HG03135 (cell line): Measurements from ENCODE around the gene CAMSAP1.
"Not testable (repeated sequence)": the region's sequence is repeated elsewhere in the genome, so short reads cannot be mapped to it uniquely, and the experiment has no call there.

Experiments used
- ATAC-seq: cut with Tn5 transposase; IDR thresholded peaks from one replicate; pipeline ENCODE4 v1.9.1; 2021; ENCODE audit warnings: mild to moderate bottlenecking, moderate library complexity; ENCODE audit not compliant: unreplicated experiment

Gene CAMSAP1

DNA sequence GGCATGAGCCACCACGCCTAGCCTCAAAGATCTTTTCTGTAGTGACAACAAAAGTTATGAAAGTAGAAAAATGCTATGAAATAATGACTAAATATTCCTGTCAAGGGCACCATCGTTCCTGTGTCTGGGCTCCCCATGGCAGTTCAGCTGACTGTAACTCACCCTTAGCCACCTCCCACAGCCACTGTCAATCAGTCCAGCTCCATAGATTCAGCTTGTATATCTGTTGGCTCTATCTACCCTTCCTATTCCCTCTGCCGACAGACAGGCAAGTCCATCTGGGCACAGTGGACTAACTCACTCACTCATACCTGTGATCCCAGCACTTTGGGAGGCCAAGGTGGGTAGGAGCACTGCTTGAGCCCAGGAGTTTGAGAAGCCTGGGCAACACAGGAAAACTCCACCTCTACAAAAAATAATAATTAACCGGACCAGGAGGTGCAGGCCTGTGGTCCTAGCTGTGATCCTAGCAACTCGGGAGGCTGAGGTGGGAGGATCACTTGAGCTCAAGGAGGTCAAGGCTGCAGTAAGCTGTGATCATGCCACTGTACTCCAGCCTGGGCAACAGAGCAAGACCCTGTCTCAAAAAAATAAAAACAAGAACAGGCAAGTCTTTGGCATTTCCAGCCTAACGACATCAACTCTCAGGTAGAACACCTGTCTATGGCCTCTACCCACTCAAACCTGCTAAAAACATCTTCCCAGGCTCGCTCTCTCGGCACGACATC is 6.2 kb downstream of the CAMSAP1 start:
- no peak for ATAC-seq

DNA sequence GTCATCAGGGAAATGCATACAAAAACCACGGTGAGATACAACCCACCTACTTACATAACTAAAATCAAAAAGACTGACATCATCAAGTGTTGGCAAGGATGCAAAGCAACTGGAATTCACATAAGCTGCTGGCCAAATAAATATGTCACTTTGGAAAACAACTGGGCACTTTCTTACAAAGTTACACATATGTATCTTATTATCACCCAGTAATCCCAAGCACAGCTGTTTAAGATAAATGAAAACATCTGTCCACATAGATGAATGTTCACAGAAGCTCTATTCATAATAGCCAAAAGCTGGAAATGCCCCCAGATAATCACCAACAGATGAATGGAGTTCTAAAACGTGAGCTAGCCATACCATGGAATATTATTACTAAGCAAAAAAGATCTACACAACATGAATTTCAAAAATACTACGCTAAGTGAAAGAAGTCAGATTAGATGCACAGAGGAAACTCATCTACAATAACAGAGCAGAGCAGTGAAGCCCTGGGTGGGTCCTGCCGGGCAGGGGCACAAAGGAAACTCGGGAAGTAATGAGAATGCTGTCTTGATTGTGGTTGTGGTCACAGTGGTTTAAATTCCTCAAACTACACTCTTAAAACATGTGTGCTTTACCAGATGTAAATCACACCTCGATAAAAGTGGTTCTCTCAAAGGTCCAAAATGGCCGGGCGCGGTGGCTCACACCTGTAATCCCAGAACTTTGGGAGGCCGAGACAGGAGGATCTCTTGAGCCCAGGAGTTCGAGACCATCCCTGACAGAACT is 8.5 kb downstream of the CAMSAP1 start:
- ATAC-seq: no peak

DNA sequence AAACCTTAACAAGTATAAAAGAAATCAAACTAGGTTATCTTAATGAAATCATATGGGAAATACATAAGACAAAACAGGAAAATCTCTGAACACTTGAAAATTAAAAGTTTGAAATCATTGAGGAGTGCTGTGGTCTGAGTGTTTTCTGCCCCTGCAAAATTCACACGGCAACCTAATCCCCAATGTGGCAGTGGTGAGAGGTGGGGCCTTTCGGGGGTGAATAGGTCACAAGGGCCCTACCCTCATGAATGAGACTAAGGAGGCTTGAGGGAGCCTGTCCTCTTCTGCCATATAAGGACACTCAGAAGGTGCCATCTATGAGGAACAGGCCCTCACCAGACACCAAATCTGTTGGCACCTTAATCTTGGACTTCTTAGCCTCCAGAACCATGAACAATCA is 10.7 kb downstream of the CAMSAP1 start:
- ATAC-seq: no peak

DNA sequence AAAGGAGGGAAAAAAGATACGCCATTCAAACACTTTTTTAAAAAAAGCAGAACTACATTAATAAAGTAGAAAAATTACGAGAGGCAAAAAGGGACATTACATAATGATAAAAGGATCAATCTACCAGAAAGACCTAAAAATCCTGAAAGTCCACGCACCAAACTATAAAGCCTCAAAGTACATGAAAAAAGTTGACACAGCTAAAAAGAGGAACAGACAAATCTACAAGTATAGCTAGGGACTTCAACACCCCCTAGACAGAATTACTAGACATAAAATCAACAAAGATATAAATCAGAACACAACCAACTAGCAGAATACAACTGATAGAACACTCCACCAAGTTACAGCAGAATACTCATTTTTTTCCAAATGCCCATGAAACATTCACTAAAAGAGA is 11.1 kb downstream of the CAMSAP1 start:
- ATAC-seq: no peak

DNA sequence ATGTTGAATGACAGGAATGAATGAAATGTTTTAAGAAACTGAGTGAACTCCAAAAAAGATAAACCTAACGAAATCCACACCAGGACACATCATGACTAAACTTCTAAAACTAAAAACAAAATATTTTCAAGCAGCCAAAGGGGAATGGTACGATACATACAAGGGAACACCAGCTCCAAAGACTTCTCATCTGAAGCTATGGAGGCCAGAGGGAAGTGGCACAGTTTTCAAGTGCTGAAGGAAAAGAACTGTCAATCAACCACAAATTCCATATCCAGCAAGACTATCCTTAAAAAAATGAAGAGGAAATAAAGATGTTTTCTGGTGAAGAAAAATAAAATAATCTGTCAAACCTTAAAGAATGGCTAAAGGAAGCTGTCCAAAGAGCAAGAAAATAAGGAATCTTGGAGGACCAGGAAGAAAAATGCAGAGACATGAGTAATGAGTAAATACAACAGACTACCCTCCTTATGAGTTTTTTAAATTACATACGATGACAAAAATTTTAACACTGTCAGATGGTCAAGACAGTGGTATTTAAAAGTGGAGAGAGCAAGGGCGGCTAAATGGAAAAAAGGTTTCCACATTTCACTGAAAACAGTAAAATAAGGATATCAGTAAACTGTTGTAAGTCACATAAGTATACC is 12.0 kb downstream of the CAMSAP1 start:
- no peak for ATAC-seq

GRCh38 chr9:135893104-135893503 is 14.2 kb downstream of the CAMSAP1 start:
- ATAC-seq: no peak

DNA sequence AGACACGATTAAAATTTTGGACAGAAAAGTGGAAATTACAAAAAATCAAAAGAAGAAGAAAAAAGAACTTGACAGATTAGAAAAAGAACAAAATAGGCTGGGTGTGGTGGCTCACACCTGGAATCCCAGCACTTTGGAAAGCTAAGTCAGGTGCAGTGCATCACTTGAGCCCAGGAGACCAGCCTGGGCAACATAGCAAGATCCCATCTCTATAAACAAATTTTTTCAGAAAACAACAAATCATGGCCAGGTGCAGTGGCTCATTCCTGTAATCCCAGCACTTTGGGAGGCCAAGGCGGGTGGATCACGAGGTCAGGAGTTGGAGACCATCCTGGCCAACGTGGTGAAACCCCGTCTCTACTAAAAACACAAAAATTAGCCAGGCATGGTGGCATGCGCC is 15.0 kb downstream of the CAMSAP1 start:
- ATAC-seq: not testable (repeated sequence)

DNA sequence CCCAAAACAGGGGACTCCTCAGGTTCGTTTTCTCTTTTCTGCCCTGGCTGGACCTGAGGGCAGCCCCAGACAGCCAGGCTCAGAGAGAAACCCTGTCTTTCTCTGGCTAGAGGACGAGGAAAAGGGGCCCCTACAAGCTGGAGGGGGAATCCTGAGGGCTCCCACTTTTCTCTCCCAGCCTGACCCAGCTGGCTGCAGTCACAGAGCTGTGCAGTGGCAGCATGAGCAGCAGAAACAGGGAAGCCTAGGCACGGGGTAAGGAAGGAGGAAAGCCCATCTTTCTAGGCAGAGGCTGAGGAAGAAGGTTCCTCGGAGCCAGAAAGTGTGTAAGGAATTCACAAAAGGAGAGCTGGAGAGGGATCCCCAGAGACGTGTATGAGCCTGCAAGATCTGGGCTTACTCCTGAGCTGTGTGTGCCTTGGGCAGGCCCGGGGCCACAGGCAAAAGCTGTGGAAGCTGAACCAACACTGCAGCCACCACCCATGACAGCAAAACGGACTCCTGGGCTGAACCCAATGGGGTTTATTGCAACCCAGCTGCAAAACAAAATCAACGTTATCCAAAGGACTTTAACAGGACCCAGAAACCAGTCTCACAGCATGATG is 16.2 kb downstream of the CAMSAP1 start:
- no peak for ATAC-seq

GRCh38 chr9:135890190-135891026 is 16.9 kb downstream of the CAMSAP1 start:
- no peak for ATAC-seq

- ATAC-seq: no peak
Observed at GRCh38 chr9:135889564-135890189, 17.7 kb downstream of the CAMSAP1 start.

DNA sequence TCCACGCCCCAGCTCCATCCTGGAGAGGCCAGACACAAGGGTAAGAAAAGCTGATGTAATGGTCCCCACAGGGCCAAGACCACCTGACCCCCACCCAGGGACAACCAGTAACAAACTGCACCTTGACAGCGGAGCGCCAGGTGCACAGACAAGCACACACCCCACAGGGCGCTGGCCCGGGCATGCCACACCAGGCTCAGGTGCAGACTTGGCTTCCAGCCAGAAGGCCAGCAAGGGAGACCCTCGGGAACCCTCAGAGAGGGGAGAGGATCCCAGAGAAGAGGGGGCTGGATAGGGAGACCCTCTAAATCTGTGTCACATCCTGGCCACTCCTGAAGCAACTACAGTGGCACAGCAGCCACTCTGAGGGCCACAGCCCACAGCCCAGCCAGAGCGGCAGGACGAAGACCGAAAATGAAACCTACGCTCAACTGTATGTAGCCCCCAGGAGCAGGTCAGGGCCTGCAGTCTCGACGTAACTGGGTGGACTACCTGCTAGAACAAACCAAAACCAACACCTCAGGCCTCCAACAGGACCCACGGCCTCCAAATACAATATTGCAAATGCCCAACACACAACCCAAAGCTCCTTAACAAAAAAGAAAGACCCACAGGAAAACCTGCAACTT is 18.5 kb downstream of the CAMSAP1 start:
- ATAC-seq: no peak

- ATAC-seq: no peak
Observed at GRCh38 chr9:135888126-135888765, 19.1 kb downstream of the CAMSAP1 start.

GRCh38 chr9:135887585-135888050 is 19.7 kb downstream of the CAMSAP1 start:
- ATAC-seq: peak; percentile 83

DNA sequence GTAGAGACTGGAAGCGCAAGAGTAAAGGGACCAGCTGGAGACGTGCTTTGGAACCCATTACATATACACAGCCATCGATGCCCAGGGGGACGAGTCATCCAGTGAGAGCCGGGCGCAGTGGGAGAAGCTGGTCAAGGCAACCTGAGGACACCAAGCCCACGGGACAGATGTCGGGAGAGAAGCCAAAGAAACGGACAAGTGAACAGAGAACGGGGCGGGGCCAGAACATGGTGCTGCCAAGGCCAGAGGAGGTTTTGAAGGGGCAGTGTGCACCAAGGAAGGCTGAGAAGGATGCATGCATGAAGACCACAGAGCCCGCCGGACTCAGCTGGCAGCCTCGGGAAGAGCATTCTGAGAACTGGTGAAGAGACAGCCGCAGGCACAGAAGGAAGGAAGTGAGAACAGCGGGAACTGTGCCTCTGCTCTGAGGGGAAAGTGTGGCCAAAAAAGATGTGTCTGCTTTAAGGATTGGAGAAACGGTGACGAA is 20.3 kb downstream of the CAMSAP1 start:
- peak; percentile 14 for ATAC-seq

GRCh38 chr9:135886147-135886981 is 21.0 kb downstream of the CAMSAP1 start:
- no peak for ATAC-seq

DNA sequence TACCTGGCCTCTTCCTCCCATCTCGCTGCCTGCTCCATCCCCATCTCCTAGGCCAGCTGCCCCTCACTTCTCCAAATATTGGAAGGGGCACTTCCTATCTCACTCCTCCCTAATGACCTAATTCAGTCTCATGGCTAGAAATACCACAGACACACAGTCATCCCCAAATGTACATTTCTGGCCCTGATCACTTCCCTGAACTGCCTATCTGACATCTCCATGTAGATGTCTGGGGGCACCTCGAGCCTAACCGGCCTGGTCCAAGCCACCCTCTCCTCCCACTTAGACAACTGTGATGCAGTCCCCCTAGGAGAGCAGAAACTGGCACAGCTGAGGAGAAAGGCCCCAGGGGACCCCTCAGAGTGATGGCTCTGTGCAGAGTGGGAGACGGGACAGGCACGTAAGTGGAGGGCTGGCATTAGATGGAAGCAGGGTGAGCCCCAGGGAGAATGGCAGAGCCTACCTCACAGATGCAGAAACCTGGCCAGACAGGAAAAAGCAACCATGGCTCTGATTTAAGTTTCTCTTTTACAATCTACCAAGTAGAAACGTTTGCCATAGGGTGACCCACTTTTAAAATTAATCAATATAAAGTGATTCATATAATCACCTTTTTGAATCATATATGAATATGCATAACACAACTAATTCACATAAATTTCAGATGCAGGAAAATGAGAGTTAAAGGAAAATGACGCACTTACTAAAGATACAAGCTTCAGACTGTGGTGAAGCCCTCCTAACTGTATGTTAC is 22.1 kb downstream of the CAMSAP1 start:
- no peak for ATAC-seq

- ATAC-seq: no peak
Observed at GRCh38 chr9:135884328-135885035, 22.9 kb downstream of the CAMSAP1 start.
